ENCODE measurements around the gene TBC1D2B. TPM values are rescaled to one million over a fixed set of nuclear protein-coding genes. Genes with fewer than 3 reads are reported as not detected.

TBC1D2B gene
- total and polyA plus RNA-seq, 2 donors from 2014 or later = 8.5 to 41.6 TPM

GRCh38 chr15:78023081-78023665, 54.3 kb downstream of the TBC1D2B start:
- Histone ChIP-seq H3K27me3 (ENCODE audit: control insufficient read depth, insufficient read depth, low read length) (no peaks in the 10 kb centered on the region), H3K4me1 (ENCODE audit: control insufficient read depth in 2 of 3, insufficient read depth in 2 of 3, low read depth in 1 of 3, low read length in 3 of 3) (peaks cover 0 to 17% (median 8%) of the 10 kb centered on the region in 3 donors), H3K4me3 (ENCODE audit: low read length in 3 of 3) (no peak overlapping the region), H3K36me3 (ENCODE audit: control insufficient read depth in 2 of 3, insufficient read depth in 3 of 3, low read length in 3 of 3) (peaks cover 0 to 21% (median 13%) of the 10 kb centered on the region in 3 donors), H3K9ac (ENCODE audit: low read length in 3 of 3) (no peak overlapping the region), H3K27ac (ENCODE audit: low read depth in 2 of 2, low read length in 2 of 2) (no peak overlapping the region), H3K9me3 (ENCODE audit: control insufficient read depth in 2 of 3, insufficient read depth in 1 of 3, low read length in 3 of 3) (no peaks in the 10 kb centered on the region)
- FAIRE-seq (no peak), DNase-seq (no peak)
- intact Hi-C loops (cut with DNase I) = no loop called here
- TF ChIP-seq CTCF (IDR thresholded peaks at IDR 0.05; ENCODE audit: borderline replicate concordance, extremely low read depth, insufficient read depth) = no peak

- H3K4me1 ChIP-seq (ENCODE audit: control insufficient read depth in 2 of 3, insufficient read depth in 2 of 3, low read depth in 1 of 3, low read length in 3 of 3) = peaks cover 0 to 17% (median 8%) of the 10 kb centered on the region in 3 donors
- H3K36me3 ChIP-seq (ENCODE audit: control insufficient read depth in 2 of 3, insufficient read depth in 3 of 3, low read length in 3 of 3) = peaks cover 0 to 15% (median 8%) of the 10 kb centered on the region in 3 donors
- H3K27me3 ChIP-seq (ENCODE audit: control insufficient read depth, insufficient read depth, low read length) = no peaks in the 10 kb centered on the region
- H3K4me3 ChIP-seq (ENCODE audit: low read length in 3 of 3) = no peak overlapping the region
- DNase-seq (no peak), FAIRE-seq (no peak)
- TF ChIP-seq CTCF (IDR thresholded peaks at IDR 0.05; ENCODE audit: borderline replicate concordance, extremely low read depth, insufficient read depth) = no peak
- H3K9me3 ChIP-seq (ENCODE audit: control insufficient read depth in 2 of 3, insufficient read depth in 1 of 3, low read length in 3 of 3) = no peaks in the 10 kb centered on the region
- H3K9ac ChIP-seq (ENCODE audit: low read length in 3 of 3) = no peak overlapping the region
- H3K27ac ChIP-seq (ENCODE audit: low read depth in 2 of 2, low read length in 2 of 2) = no peak overlapping the region
- intact Hi-C loops (cut with DNase I) = no loop called here
Observed at GRCh38 chr15:78021761-78022160, 55.8 kb downstream of the TBC1D2B start.

GRCh38 chr15:78020007-78020406, 57.5 kb downstream of the TBC1D2B start:
- Histone ChIP-seq H3K9me3 (ENCODE audit: control insufficient read depth in 2 of 3, insufficient read depth in 1 of 3, low read length in 3 of 3) (no peaks in the 10 kb centered on the region), H3K27ac (ENCODE audit: low read depth in 2 of 2, low read length in 2 of 2) (no peak overlapping the region)

More at GRCh38 chr15:78020007-78020406, 57.5 kb downstream of the TBC1D2B start:
- TF ChIP-seq CTCF (IDR thresholded peaks at IDR 0.05; ENCODE audit: borderline replicate concordance, extremely low read depth, insufficient read depth) = no peak
- DNase-seq (no peak), FAIRE-seq (no peak)
- Histone ChIP-seq H3K27me3 (ENCODE audit: control insufficient read depth, insufficient read depth, low read length) (no peaks in the 10 kb centered on the region), H3K4me1 (ENCODE audit: control insufficient read depth in 2 of 3, insufficient read depth in 2 of 3, low read depth in 1 of 3, low read length in 3 of 3) (peaks cover 0 to 15% (median 8%) of the 10 kb centered on the region in 3 donors), H3K9ac (ENCODE audit: low read length in 3 of 3) (no peak overlapping the region), H3K4me3 (ENCODE audit: low read length in 3 of 3) (no peak overlapping the region), H3K36me3 (ENCODE audit: control insufficient read depth in 2 of 3, insufficient read depth in 3 of 3, low read length in 3 of 3) (peaks cover 0 to 23% (median 17%) of the 10 kb centered on the region in 3 donors)
- intact Hi-C loops (cut with DNase I) = no loop called here
